NCI-H446 (cell line): ENCODE results near the gene MFSD2A.
"Not testable (repeated sequence)": the region's sequence is repeated elsewhere in the genome, so short reads cannot be mapped to it uniquely, and the experiment has no call there.

ENCODE experiments used
- DNase-seq, 2 experiments: peaks; one replicate each; lab custom pipeline; 2025; lab: John Stamatoyannopoulos, UW

The MFSD2A gene

GRCh38 chr1:39940980-39941871 is 13.7 kb upstream of the MFSD2A start:
- DNase-seq = no peak

GRCh38 chr1:39943471-39944290 is 11.3 kb upstream of the MFSD2A start:
- DNase-seq = no peak

- DNase-seq = no peak
Observed at GRCh38 chr1:39944410-39945112, 10.4 kb upstream of the MFSD2A start.

- DNase-seq = no peak
Observed at GRCh38 chr1:39946216-39946615, 8.7 kb upstream of the MFSD2A start.

- no peak for DNase-seq
Observed at GRCh38 chr1:39947260-39947659, 7.7 kb upstream of the MFSD2A start.

- DNase-seq = no peak
Observed at GRCh38 chr1:39949891-39950290, 5.1 kb upstream of the MFSD2A start.

GRCh38 chr1:39951926-39952325 is 3.0 kb upstream of the MFSD2A start:
- DNase-seq = no peak

- DNase-seq = no peak
Observed at GRCh38 chr1:39952359-39953110, 2.4 kb upstream of the MFSD2A start.

GRCh38 chr1:39954324-39954869 is 548 bp upstream of the MFSD2A start:
- no peak for DNase-seq

- peak; percentile 27 to 71 for DNase-seq
Observed at GRCh38 chr1:39955547-39956539, 898 bp downstream of the MFSD2A start.

GRCh38 chr1:39957299-39958015 is 2.5 kb downstream of the MFSD2A start:
- peak; percentile 45 to 85 for DNase-seq

- no peak for DNase-seq
Observed at GRCh38 chr1:39958403-39959200, 3.7 kb downstream of the MFSD2A start.

- peak in 1 of 2 experiments; percentile 11 for DNase-seq
Observed at GRCh38 chr1:39959651-39960333, 4.8 kb downstream of the MFSD2A start.

- DNase-seq = peak in 1 of 2 experiments; percentile 77
Observed at GRCh38 chr1:39960431-39960958, 5.5 kb downstream of the MFSD2A start.

GRCh38 chr1:39962450-39962825 is 7.5 kb downstream of the MFSD2A start:
- DNase-seq = no peak

- DNase-seq = not testable (repeated sequence)
Observed at GRCh38 chr1:39962964-39963363, 8.0 kb downstream of the MFSD2A start.

GRCh38 chr1:39964552-39964951 is 9.6 kb downstream of the MFSD2A start:
- no peak for DNase-seq

- no peak for DNase-seq
Observed at GRCh38 chr1:39965044-39965443, 10.1 kb downstream of the MFSD2A start.
